ENCODE measurements around the gene OTULIN.

Gene OTULIN

GRCh38 chr5:14708551-14708950, 44.0 kb downstream of the OTULIN start:
- no peak for TF ChIP-seq CTCF (IDR thresholded peaks at IDR 0.05)

GRCh38 chr5:14710313-14710994, 45.9 kb downstream of the OTULIN start:
- Histone ChIP-seq H3K27ac (no peak overlapping the region), H3K4me3 (no peak overlapping the region)
- DNase-seq (ENCODE audit: low spot score), result no peak
- no peak for TF ChIP-seq CTCF (IDR thresholded peaks at IDR 0.05)

More at GRCh38 chr5:14708551-14708950, 44.0 kb downstream of the OTULIN start:
- Histone ChIP-seq H3K27ac (no peak overlapping the region), H3K4me3 (no peak overlapping the region)
- DNase-seq (ENCODE audit: low spot score), result no peak

- no peak overlapping the region for H3K4me3 ChIP-seq
- TF ChIP-seq CTCF (IDR thresholded peaks at IDR 0.05), result no peak
- no peak for DNase-seq (ENCODE audit: low spot score)
- no peak overlapping the region for H3K27ac ChIP-seq
Measured at GRCh38 chr5:14712131-14712530, 47.6 kb downstream of the OTULIN start.

DNA sequence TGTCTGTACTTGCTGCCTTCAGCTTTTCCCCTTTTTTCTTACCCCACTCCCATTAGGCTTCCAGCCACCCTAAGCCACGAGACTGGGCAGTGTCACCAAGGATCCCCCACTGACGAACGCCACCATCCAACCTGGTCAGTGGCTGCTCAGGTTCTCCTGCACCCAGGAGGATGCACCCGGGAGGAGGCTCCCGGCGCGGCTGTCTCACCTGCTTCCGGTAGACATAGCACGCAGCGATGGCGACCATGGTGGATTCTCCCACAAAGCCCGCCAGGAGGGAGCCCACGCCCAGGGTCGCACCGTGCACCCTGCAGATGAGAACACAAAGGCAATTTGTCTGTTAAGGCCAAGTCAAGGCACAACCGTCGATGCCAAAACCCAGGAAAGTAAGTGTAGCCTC, 48.1 kb downstream of the OTULIN start:
- no peak for TF ChIP-seq CTCF (IDR thresholded peaks at IDR 0.05)
- Histone ChIP-seq H3K27ac (no peak overlapping the region), H3K4me3 (no peak overlapping the region)
- DNase-seq (ENCODE audit: low spot score), result no peak

GRCh38 chr5:14713476-14714390, 49.2 kb downstream of the OTULIN start:
- TF ChIP-seq CTCF (IDR thresholded peaks at IDR 0.05), result no peak
- no peak overlapping the region for H3K4me3 ChIP-seq
- DNase-seq (ENCODE audit: low spot score), result no peak
- no peak overlapping the region for H3K27ac ChIP-seq

DNA sequence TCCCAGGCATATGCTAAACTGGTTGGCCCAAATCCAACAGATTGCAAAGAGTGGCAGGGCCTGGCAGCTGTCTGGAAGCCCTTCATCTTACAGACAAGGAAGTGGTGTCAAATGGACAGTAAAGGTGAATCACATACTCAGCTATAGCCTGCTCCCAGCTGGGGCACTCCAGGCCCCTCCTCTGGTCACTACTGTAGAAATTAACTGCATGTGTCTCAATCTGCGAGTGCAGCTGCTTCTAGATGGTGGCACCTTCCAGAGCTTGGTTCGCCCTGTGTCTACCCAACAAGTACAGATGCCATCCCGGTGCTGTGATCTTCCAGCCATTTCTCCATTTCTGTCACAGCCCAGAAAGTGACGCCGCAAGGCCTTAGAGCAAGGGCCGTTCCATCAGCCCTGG, 50.2 kb downstream of the OTULIN start:
- DNase-seq (ENCODE audit: low spot score), result no peak
- no peak overlapping the region for H3K4me3 ChIP-seq
- no peak for TF ChIP-seq CTCF (IDR thresholded peaks at IDR 0.05)
- H3K27ac ChIP-seq, result no peak overlapping the region

Data from coronary artery (tissue), 2 donors.